ENCODE data around the gene ZFYVE28. TPM values are rescaled to one million over a fixed set of nuclear protein-coding genes. Genes with fewer than 3 reads are reported as not detected.

ZFYVE28 gene
- total and polyA plus RNA-seq, 10 of the 15 experiments (the other 5 are each of a cell fraction or from before 2014, with no cell fraction given) = 0.06 to 1.9 (median 0.22) TPM; not detected in 1

- TF ChIP-seq ZNF592 (IDR thresholded peaks at IDR 0.05) (no peak), BRCA1 (IDR thresholded peaks at IDR 0.05; ENCODE audit: low read depth, low read length) (no peak), SUZ12 (IDR thresholded peaks at IDR 0.05; ENCODE audit: unreplicated experiment) (no peak)
Observed at GRCh38 chr4:2331043-2331420, 87.4 kb downstream of the ZFYVE28 start (continued).

- H2AFZ ChIP-seq (ENCODE audit: control insufficient read depth, low read depth, low read length) = no peak overlapping the region
- FAIRE-seq = no peak
- H3K27me3 ChIP-seq (replicated peaks in 1 of 2; ENCODE audit: control insufficient read depth in 2 of 2, insufficient read depth in 2 of 2, low read length in 1 of 2) = no peaks in the 10 kb centered on the region
- H3K79me2 ChIP-seq (ENCODE audit: control insufficient read depth, insufficient read depth, low read length) = no peaks in the 10 kb centered on the region
- H3K9me3 ChIP-seq (replicated peaks; ENCODE audit: control insufficient read depth, insufficient read depth, low read length) = no peaks in the 10 kb centered on the region
- ChIA-PET CTCF (no interaction called here), POLR2A (no interaction called here), SMC1A (ENCODE audit: uncharacterized antibody, unreplicated experiment) (no interaction called here), RAD21 (ENCODE audit: unreplicated experiment) (no interaction called here)
- peaks cover 8% of the 10 kb centered on the region for H3K4me1 ChIP-seq (ENCODE audit: control insufficient read depth, insufficient read depth, low read length)
- H3K4me3 ChIP-seq = no peak overlapping the region
- no peak overlapping the region for H3K9ac ChIP-seq (ENCODE audit: control insufficient read depth, insufficient read depth, low read length)
- ATAC-seq = no peak
- WGBS (ENCODE audit: insufficient coverage, insufficient replicate concordance, low lambda C conversion rate, missing lambda C conversion rate) = 55% methylated on average over 19 of the region's 19 CpGs
- no peaks in the 10 kb centered on the region for H3K36me3 ChIP-seq (ENCODE audit: control insufficient read depth in 2 of 2, insufficient read depth in 2 of 2, low read length in 1 of 2)
- H4K20me1 ChIP-seq (ENCODE audit: control insufficient read depth, insufficient read depth) = no peaks in the 10 kb centered on the region
- no peak overlapping the region for H3K4me2 ChIP-seq (ENCODE audit: control insufficient read depth, insufficient read depth)
- no TSS peak for BruUV-seq (replicated peaks)
- no peak overlapping the region for H3K27ac ChIP-seq (ENCODE audit: control insufficient read depth, insufficient read depth)
- in situ Hi-C loops (cut with MboI) (no loop called here), intact Hi-C loops (cut with micrococcal nuclease; ENCODE audit: unreplicated experiment) (no loop called here)
- DNase-seq (ENCODE audit: low read depth, low spot score) = no peak
- TF ChIP-seq RAD51 (IDR thresholded peaks at IDR 0.05) (no peak), RELB (IDR thresholded peaks at IDR 0.05; ENCODE audit: low read depth) (no peak), KDM1A (IDR thresholded peaks at IDR 0.05; ENCODE audit: borderline replicate concordance) (no peak), CREM (IDR thresholded peaks at IDR 0.05; ENCODE audit: low read depth) (no peak), CBX3 (IDR thresholded peaks at IDR 0.05; ENCODE audit: borderline replicate concordance, low read depth) (no peak), E2F4 (IDR thresholded peaks at IDR 0.05; ENCODE audit: low read depth, low read length) (no peak), KLF5 (IDR thresholded peaks at IDR 0.05; ENCODE audit: partially characterized antibody) (no peak), MTA3 (IDR thresholded peaks at IDR 0.05; ENCODE audit: borderline replicate concordance, low read length) (no peak)
Observed at GRCh38 chr4:2330091-2331042, 88.1 kb downstream of the ZFYVE28 start.

All from GM12878 (cell line).